NOMO-1 treated with dmso at 0.1 percent for 144 hours (cell line): ENCODE measurements around the gene FOXL1.

Source experiments
- DNase-seq: peaks from one replicate; lab custom pipeline; 2025; ENCODE audit not compliant: unreplicated experiment; lab: John Stamatoyannopoulos, UW

The FOXL1 gene

DNA sequence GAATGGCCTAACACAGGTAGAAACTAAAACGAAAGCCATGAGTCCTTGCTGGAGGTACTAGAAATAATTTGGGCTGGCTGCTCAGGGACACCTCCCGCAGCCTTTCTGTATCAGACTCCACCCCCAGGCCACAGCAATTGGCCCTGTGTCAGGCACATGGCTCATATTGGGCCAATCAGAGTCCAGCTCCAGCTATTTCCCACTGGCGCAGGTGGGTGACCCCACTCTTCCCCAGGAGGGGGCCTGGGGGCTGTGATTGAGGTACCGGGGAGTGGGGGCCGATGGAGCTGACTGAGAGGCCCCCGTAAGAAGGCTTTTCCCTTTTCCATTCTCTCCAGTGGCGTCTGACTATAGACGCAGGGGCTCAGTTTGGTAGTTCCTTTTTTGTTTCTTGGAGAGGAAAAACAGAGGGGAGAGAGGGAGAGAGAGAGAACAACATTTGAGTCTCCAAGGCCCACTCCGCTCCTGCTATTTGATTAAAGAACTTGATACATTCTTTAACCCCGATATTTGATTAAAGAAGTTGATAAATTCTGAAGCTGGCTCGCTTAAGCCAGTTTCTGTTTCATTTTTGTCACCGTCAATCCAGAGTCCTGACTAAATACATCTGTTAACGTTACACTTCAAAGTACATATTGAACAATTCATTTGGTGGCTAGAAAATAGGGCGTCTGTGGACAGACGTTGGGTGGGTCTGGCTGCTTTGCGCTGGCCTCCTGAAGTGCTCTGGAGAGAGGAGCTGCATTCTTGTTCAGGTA is 26.3 kb downstream of the FOXL1 start:
- no peak for DNase-seq

DNA sequence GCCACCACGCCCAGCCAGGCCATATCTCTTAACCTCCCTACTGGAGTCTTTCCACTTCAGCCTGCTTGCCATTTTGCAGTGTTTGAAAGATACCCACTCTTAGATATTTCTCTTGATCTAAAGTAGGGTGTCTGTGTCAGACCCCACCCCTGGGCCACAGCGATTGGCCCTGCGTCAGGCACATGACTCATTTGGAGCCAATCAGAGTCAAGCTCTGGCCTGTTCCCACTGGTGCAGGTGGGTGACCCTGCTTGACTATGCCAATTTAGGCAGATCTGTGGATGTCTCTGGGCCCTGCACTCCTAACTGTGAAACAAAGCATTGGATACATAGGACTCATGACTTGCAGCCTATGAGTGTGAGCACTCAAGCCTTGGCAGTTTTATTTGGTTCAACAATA is 27.6 kb downstream of the FOXL1 start:
- no peak for DNase-seq

DNA sequence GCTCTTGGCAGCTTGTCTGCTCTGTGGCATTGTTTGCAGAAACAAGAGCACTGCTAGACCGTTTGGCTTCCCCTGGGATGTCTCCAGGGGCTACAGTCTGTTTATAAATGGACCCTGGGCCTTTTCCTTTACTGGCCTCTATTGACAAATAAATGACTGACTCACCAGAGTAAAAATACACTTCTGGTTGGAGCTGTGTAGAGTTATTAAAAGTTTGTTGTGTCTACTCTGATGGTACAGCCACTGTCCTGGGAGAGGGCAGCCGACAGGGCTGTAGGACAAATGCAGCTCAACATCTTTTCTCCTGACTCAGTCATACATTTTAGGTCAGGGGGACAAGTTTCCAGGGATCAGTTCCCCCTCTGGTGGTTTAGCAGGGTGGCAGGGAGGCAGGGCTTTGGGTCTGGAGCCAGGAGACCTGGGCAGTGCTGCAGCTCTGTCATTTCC is 30.0 kb downstream of the FOXL1 start:
- no peak for DNase-seq

DNA sequence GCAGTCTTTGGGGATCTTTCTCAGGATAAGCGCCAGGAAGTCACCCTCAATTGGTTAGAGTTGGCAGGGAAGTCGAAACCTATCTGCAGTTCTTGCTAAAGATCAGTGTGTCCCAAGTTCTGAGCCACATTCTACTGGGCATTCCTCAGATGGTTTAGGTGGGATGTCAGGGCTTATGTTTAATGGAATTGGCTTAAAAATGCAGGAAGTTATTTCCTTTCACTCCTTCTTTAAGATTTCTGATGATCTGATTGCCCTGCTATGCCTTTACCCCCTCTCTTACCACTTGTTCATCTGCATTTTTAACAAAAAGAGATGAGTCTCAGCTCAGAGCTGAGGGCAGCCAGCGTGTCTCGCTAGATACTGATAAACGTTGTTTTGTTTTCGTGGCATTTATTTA is 30.8 kb downstream of the FOXL1 start:
- DNase-seq: no peak

DNA sequence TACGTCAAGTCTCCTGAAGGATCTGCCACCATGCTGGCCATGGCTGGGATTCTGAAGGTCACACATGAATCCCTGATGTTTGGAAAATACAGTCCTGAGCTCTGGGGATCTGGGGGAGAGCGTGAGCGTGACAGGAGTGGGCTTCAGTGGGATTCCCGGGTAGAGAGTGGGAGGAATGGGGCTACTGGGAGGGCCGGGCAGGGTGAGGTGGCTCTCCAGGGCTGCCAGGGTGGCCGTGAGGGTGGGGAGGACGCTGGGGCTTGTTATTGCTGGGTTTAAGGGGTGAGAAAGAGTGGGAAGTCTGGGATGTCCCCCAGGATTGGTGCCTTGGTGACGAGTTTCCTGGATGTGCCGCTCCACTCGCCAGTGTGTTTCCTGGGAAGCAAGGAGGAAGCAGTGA is 31.3 kb downstream of the FOXL1 start:
- DNase-seq: no peak

DNA sequence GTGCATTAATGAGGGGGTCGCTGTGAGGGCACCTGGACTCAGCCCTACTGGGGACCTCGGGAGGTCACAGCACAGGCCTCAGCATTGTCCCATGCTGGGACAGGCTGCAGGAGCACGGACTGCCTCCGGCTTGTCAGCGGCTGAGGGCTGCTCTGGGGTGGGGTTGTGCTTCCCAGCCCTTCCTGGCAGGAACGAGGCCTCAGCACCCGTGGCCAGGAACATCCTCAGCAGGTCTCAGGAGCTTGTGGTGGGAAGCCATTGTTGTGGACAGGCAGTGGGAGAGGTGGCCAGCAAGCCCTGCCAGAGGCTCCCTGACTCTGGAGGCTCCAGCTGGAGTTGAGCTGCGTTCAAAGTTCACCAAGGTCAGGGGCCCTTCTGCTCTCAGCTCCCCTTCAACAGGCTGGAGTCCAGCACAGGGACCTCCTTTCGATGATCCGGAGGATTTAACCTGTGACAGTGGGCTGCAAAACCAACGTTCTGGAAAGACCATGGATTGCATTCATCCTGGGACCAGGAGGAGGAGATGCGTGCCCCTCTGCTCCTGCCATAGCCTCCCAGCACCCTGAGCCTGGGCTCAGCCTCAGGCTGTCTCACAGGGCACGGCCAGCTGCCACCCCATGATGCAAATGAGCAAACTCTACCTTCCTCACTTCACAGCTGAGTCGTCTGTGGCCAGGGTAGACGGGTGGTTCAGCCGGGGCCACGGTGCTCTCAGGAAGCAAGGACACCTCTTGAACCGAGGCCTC is 32.6 kb downstream of the FOXL1 start:
- DNase-seq: no peak

DNA sequence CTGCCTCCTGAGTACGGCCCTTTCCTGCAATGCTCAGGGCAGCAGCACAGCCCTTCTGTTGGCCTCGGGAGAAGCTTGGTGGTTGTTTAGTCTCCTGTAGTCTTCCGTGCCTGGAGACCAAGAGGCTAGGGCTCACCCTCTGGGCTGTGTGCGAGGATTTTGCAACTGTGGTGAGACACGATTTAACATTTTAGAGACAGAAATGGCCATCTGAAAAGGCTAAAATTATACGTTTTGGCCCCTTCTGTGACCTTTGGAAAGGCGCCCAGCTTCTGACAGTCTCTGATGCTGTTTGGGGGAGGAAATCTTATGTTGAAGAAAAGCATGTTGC is 33.1 kb downstream of the FOXL1 start:
- no peak for DNase-seq

DNA sequence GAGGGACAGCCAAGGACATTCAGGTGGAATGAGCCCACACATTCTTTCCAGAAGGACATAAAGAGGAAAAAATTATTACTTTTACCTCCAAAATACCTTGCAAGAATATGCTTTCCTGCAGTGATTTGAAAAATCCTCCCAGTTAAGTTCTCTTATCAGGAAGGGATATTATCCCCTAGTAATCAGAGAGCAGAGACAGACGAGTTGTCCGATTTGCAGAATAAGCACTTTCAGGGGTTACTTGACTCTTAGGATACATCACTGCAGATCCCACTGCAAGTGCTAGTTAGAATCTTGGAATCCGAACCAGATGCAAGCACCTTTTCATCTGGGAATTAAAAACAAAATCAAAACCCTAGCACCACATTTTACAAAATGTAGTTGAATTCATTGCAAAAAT is 33.6 kb downstream of the FOXL1 start:
- no peak for DNase-seq

DNA sequence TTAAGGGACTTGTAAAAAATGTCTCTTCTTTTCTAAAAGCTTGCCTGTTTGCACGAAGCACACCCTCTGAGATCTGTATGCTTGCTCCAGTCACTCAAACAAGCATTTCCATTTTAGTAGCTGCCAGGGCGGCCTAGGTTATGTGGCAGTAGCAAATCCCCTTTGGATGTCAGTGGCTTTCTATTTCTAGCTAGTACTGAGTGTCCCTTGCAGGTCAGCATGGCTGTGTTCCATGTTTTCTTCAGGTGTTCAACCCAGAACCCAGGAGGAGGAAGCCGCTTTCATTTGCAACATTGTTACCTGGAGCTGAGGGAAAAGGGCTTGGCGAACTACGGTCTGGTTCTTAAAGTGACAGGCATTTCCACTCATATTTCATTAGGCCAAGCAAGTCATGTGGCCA is 36.4 kb downstream of the FOXL1 start:
- DNase-seq: no peak

DNA sequence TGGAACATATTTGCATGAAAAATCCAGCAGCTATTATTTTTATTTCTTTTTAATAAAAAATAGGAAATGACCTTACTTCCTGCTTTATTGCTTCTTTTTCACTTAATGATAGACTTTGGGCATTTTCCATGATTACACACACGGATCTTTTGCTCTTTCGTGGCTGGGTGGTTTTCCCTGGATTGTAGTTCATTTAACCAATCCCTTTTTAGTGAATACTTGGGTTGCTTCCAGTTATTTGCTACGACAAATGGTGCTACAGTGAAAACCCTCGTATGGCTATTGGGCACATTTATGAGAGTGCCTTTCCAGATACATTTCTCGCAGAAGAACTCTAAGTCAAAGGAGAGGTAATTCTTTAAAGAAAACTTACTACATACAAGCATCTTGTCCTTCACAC is 38.6 kb downstream of the FOXL1 start:
- no peak for DNase-seq

DNA sequence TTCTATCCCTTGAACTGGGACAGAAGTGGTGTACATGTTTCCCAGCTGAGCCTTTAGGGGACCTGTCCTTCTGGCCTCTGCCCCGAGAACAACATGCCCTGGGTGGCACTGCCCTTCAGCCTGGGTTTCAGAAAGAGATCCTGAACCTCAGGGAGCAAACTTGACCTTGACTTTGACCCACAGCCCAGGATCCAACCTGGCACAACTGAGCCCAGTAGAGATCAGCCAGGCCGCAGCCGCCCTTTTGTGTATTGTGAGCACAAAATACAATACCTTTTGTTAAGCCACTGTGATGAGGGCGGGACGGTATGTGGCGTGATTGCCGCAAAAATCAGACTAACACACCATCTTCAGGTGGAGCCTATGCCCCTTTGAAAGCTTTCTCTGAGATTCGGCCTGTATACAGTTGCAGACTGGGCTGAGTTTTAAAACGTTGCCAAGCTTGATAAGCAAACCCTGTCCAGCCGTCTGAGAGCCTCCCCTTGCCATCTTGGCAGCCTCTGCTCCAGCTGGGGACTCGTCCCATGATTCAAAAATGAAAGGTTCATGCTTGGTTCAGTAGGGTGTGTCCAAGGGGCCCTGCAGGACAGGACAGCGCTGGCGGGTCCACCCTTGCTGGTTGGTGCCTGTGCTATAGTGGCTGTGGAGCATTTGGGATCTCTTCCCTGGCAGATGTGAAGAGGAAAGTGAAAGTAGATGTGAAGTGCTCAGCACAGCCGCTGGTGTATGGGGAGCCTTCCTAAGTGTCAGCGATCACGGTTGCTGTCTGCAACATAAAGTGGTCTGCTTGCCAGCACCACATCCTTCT is 40.3 kb downstream of the FOXL1 start:
- no peak for DNase-seq

DNA sequence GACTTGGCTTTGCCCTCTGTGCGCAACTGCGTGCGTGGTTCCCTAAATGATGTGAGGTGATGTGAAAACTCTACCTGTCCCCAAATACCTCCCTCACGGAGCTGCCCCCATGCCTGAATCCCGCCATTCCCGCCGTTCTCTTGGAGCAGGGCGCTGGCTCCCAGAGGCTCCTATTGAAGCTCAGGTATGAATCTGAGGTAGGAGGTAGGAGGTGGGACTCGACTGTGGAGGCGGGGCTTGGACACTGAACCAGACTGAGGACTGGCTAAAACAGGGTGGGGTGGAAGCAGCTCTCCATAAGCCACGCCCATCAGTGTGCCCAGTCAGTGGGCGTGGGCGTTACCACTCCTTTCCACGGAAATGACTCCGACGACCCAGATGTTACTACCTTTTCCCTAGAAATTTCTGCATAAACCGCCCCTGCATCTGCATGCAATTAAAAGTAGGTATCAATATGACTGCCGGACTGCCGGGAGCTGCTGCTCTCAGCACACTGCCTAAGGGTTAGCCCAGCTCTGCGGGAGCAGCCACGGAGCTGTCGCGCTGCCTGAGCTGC is 41.0 kb downstream of the FOXL1 start:
- DNase-seq: no peak

DNA sequence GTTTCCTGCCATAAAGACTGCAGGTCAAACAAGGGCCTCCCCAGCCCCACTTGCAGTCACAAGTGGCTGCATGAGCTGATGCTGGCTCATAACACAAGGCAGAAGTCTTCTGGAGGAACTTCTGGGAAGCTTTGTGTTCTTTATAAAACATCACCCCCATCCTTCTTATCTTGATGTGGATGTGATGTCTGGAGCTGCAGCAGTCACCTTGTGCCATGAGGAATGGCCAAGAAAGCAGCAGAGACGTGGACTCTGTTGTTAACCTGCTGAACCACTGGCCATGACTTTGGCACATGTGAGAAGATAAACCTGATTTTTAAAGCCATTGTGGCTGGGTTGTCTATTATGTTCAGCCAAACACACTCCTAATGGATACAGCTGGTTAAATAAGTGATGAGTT is 41.8 kb downstream of the FOXL1 start:
- no peak for DNase-seq

DNA sequence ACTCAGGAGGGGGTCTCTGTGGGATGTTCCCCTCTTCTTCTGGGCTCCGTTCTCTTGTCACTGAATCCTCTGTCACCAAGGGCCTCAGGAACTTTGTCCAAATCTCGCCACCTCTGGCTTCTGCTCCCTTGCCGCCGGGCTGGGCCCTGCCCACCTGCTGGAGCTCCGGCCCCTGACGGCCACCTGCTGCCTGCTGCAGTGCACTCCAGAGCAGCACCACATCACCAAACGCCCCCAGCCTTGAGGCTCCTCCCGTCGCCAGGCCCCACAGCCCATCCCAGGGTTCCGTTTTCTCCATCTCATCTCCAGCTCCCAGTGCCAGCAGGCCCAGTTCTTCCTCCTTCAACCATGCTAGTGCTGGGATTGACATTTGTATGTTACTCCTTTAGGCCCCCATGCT is 43.6 kb downstream of the FOXL1 start:
- DNase-seq: no peak

DNA sequence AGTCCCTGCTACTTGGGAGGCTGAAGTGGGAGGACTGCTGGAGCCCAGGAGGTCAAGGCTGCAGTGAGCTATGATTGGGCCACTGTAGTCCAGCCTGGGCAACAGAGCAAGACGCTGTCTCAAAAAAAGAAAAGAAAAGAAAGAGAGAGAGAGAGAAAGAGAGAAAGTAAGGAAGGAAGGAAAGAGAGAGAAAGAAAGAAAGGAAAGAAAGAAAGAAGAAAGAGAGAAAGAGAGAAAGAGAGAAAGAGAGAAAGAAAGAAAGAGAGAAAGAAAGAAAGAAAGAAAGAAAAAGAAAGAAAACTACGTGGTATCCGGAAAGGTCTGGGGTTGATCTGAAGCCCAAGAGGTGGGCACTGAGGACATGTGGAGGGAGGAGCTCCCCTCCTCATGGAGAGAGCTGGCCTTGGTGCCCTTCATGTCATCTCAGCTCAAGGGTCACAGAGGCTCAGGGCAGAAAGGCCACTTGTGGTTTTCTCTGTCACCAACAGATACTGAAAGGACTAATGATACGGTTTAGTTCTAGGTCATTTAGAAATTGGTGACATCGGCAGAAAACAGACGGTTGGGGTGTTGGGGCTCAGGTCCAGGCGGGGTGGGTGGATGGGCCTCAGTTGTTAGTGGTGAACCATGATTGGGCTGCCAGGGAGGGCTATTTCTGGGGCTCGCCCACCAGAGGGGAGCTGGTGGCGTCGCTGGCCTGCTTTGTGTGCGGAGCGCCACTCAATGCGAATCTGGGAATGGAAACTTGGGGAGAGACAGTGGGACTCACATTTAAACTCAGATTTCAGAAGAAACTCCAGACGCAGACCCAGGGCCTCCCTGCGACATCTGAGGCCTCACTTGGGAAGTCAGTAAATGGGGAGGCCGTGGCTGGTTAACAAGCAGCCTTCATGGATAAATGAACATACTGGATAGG is 44.6 kb downstream of the FOXL1 start:
- DNase-seq: no peak

DNA sequence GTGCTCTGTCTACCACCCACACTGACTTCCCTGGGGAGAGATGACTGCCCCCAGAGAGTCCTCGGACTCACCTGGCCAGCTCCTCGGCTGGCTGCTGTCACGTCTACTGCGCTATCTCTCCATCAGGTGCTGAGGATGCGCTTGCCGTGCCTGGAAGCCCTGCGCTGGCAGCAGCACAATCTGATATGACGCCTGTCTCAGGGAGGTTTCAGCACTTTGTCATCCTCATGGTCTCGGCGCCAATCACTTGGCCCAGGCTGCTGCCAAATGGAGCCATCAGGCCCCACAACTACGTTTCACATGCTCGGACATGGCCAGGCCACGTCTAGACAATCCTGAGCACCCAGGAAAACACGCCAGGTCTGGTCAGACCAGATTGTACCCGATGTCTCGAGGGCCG is 46.7 kb downstream of the FOXL1 start:
- DNase-seq: no peak

DNA sequence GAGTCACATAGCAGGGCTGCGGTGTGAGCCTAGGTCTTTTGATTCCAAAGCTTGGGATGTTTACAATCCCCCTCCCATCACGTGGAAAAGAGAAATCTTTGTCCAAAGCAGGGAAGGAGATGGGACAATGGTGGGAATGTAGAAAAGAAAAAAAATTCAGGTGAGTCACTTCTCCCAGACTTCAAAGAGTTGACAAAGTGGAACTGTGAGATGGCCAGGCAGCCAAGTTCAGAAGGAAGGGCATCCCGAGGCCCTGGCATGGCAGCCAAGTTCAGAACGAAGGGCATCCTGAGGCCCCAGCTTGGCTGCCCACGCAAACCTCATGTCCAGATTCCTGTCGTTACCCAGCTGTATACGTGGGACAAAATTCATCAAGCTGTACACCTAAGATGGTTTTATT is 47.5 kb downstream of the FOXL1 start:
- no peak for DNase-seq

DNA sequence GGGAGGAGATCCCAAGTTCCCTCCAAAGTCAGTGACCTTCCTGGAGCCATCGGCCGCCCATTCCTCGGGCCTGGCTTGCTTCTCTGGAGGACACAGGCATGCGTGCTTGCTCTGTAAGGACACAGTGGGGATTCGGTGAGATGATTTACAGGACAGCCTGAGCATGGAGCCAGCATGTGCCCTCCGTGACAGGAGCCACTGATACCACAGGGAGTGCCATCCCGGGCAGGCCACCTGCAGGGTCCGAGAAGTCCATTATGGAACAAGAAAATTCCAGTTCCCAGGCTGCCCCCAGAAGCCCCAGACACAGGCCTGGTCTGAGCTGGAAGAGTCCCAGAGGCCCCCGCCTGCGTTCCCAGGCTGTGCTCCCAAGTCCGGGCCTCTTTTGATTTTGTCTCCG is 47.9 kb downstream of the FOXL1 start:
- no peak for DNase-seq

DNA sequence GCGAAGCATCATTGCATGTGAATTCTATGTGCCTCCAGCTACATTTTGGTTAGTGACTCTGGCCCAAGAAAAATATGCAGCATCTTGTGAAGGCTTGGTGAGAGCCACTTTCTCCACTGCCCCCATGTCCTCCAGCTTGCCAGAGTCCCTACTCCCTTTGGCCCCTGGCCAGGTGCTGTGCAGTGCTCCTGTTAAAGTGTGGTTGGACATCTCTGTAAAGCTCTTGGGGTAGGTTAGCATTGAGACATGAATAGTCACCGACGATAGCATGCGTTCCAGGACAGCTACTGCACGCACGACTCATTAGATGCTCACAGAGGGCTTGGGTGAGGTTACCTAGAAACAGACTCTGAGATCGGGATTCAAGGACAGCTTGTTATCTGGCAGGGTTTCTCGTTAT is 48.6 kb downstream of the FOXL1 start:
- DNase-seq: no peak

DNA sequence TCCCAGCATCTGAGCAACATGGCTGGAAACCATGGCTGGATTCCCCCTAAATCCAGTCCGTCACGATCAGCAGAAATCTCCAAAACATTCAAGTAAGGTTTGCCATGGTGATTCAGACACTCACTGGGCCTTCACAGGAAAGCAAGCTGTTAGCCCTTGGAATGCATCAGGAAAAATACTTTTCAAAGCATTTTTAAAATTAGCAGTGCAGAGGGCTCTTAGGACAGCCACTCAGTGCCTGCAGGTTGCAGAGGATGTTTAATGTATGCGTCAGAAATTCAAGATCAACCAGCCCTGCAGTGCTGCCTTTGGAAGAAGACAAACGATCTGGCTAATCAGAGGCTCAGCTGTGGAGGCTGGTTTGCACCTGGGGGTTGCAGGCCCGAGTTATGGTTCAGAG is 50.3 kb downstream of the FOXL1 start:
- DNase-seq: no peak

DNA sequence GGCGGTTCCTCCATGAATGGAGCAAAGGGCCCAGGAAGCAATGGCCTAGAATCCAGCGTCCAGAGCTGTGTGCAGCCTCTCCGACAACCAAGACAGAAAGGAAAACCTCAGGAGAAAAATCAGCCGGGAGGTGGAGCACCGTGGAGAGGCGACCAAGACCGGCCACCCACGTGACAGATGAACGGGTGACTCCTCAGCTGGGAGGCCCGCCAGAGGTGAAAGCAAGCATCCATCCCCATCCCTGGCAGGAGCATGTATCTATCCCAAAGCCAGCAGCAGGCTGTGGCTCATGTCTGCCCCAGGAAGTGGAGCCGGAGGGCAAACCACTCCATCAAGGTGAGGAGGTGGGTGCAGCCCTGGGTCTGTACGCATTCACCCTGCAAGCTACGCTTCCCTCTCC is 52.1 kb downstream of the FOXL1 start:
- DNase-seq: no peak
